Mammary epithelial cell (primary cell): ENCODE data around the gene CDNF.

Source experiments
- CTCF ChIP-seq, 2 donors: IDR thresholded peaks in 1 of 2; conservative IDR thresholded peaks in 1 of 2; 2 replicates each; pipeline ENCODE4 v1.5.1; 2011 to 2012; ENCODE audit warnings: inconsistent platforms in 2 of 2, low read length in 2 of 2, mild to moderate bottlenecking in 2 of 2, control low read depth in 1 of 2, low read depth in 1 of 2; ENCODE audit not compliant: insufficient read depth in 1 of 2; ENCODE audit errors: extremely low read depth in 1 of 2
- EZH2 ChIP-seq: IDR thresholded peaks from 2 replicates; pipeline ENCODE4 v1.6.1; 2012; ENCODE audit warnings: low read length, inconsistent platforms, borderline replicate concordance

GRCh38 chr10:14844948-14845347 is 7.1 kb upstream of the CDNF start:
- TF ChIP-seq CTCF (conservative IDR thresholded peaks at IDR 0.05 in 1 of 2, IDR thresholded peaks at IDR 0.05 in 1 of 2; ENCODE audit: extremely low read depth in 1 of 2, insufficient read depth in 1 of 2, low read depth in 1 of 2, low read length in 2 of 2), result no peak
- TF ChIP-seq EZH2, result no peak
